H1 (cell line): Measurements from ENCODE around the gene NDUFB2. TPM values are rescaled to one million over a fixed set of nuclear protein-coding genes. Genes with fewer than 3 reads are reported as not detected.

Source experiments
- ATF3 ChIP-seq: IDR thresholded peaks from 2 replicates; pipeline ENCODE4 v1.6.1; 2011; ENCODE audit warnings: low read depth, mild to moderate bottlenecking, low read length; ENCODE audit not compliant: insufficient read depth
- BRCA1 ChIP-seq: IDR thresholded peaks from 2 replicates; pipeline ENCODE4 v1.6.1; 2012; ENCODE audit warnings: low read depth, low read length, improper control_type of control experiment
- CTCF ChIP-seq, 3 experiments: IDR thresholded peaks; 1 replicate in 2 of 3; 2 replicates in 1 of 3; pipeline versions ENCODE4 v1.5.1 to v1.6.1; 2011; ENCODE audit warnings: low read length in 3 of 3, mild to moderate bottlenecking in 3 of 3, inconsistent platforms in 2 of 3, low read depth in 1 of 3, moderate library complexity in 1 of 3; ENCODE audit not compliant: insufficient read depth in 1 of 3; ENCODE audit errors: control extremely low read depth in 1 of 3
- MAFK ChIP-seq: IDR thresholded peaks from 2 replicates; pipeline ENCODE4 v1.6.1; 2012; ENCODE audit warnings: low read depth, mild to moderate bottlenecking, improper control_type of control experiment, low read length
- MAX ChIP-seq: IDR thresholded peaks from 2 replicates; pipeline ENCODE4 v1.6.1; 2012; ENCODE audit warnings: inconsistent platforms
- PHF8 ChIP-seq: fragments of 200-600 bp; sonication (generic); conservative IDR thresholded peaks from 2 replicates; pipeline ENCODE4 v1.7.1; 2012; ENCODE audit warnings: low read depth, mild to moderate bottlenecking, inconsistent platforms, low read length, moderate library complexity
- RXRA ChIP-seq: IDR thresholded peaks from 2 replicates; pipeline ENCODE4 v1.6.1; 2011; ENCODE audit warnings: low read depth, mild to moderate bottlenecking, low read length, moderate library complexity; ENCODE audit not compliant: insufficient read depth
- polyA plus RNA-seq, 7 experiments: library from polyadenylated mRNA; depleted of rRNA in 3 of 7; stranded (reverse) in 5 of 7; unstranded in 2 of 7; fragments of >200 nt in 5 of 7; fragments of 200-250 nt in 2 of 7; gene quantifications; 1 replicate in 5 of 7; 2 replicates in 1 of 7; 4 replicates in 1 of 7; pipeline versions ENCODE4 v1.2.1 to v1.2.3, GENCODE V29; 2011 to 2013; ENCODE audit warnings: missing spikeins in 2 of 7, mixed read lengths in 2 of 7
- total RNA-seq: library from RNA; stranded (reverse); fragmentation: NEBNext Ultra II Directional; extraction: Animal tissue kit (Norgen Biotek cat#: 25700); gene quantifications from 2 replicates; pipeline ENCODE4 v1.2.1, GENCODE V29; 2021
- TF ChIP-seq, protein P1 (sequence below): fragments of 300-600 bp; sonication (generic); IDR thresholded peaks from 2 replicates; pipeline ENCODE4 v1.7.1; 2012; ENCODE audit warnings: low read length, moderate library complexity, mild to moderate bottlenecking, inconsistent platforms; ENCODE audit not compliant: insufficient replicate concordance

Gene NDUFB2
- total and polyA plus RNA-seq, 2 of the 8 experiments (the other 6 are each of a cell fraction or from before 2014, with no cell fraction given) = 168 to 881 TPM

DNA sequence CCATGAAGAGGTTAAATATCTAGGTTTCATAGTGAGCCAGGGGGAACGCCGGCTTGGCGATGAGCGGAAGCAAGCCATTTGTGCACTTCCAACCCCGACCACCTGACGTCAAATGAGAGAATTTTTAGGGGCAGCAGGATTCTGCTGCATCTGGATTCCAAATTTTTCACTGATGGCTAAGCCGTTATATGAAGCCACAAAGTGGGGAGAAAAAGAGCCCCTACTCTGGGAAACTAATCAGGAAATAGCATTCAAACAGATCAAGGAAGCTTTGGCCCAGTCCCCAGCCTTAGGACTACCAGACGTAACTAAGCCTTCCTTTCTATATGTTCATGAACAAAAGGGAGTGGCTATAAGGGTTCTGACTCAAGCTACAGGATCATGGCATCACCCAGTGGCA, 36.7 kb upstream of the NDUFB2 start (continued):
- TF ChIP-seq, protein P1, sequence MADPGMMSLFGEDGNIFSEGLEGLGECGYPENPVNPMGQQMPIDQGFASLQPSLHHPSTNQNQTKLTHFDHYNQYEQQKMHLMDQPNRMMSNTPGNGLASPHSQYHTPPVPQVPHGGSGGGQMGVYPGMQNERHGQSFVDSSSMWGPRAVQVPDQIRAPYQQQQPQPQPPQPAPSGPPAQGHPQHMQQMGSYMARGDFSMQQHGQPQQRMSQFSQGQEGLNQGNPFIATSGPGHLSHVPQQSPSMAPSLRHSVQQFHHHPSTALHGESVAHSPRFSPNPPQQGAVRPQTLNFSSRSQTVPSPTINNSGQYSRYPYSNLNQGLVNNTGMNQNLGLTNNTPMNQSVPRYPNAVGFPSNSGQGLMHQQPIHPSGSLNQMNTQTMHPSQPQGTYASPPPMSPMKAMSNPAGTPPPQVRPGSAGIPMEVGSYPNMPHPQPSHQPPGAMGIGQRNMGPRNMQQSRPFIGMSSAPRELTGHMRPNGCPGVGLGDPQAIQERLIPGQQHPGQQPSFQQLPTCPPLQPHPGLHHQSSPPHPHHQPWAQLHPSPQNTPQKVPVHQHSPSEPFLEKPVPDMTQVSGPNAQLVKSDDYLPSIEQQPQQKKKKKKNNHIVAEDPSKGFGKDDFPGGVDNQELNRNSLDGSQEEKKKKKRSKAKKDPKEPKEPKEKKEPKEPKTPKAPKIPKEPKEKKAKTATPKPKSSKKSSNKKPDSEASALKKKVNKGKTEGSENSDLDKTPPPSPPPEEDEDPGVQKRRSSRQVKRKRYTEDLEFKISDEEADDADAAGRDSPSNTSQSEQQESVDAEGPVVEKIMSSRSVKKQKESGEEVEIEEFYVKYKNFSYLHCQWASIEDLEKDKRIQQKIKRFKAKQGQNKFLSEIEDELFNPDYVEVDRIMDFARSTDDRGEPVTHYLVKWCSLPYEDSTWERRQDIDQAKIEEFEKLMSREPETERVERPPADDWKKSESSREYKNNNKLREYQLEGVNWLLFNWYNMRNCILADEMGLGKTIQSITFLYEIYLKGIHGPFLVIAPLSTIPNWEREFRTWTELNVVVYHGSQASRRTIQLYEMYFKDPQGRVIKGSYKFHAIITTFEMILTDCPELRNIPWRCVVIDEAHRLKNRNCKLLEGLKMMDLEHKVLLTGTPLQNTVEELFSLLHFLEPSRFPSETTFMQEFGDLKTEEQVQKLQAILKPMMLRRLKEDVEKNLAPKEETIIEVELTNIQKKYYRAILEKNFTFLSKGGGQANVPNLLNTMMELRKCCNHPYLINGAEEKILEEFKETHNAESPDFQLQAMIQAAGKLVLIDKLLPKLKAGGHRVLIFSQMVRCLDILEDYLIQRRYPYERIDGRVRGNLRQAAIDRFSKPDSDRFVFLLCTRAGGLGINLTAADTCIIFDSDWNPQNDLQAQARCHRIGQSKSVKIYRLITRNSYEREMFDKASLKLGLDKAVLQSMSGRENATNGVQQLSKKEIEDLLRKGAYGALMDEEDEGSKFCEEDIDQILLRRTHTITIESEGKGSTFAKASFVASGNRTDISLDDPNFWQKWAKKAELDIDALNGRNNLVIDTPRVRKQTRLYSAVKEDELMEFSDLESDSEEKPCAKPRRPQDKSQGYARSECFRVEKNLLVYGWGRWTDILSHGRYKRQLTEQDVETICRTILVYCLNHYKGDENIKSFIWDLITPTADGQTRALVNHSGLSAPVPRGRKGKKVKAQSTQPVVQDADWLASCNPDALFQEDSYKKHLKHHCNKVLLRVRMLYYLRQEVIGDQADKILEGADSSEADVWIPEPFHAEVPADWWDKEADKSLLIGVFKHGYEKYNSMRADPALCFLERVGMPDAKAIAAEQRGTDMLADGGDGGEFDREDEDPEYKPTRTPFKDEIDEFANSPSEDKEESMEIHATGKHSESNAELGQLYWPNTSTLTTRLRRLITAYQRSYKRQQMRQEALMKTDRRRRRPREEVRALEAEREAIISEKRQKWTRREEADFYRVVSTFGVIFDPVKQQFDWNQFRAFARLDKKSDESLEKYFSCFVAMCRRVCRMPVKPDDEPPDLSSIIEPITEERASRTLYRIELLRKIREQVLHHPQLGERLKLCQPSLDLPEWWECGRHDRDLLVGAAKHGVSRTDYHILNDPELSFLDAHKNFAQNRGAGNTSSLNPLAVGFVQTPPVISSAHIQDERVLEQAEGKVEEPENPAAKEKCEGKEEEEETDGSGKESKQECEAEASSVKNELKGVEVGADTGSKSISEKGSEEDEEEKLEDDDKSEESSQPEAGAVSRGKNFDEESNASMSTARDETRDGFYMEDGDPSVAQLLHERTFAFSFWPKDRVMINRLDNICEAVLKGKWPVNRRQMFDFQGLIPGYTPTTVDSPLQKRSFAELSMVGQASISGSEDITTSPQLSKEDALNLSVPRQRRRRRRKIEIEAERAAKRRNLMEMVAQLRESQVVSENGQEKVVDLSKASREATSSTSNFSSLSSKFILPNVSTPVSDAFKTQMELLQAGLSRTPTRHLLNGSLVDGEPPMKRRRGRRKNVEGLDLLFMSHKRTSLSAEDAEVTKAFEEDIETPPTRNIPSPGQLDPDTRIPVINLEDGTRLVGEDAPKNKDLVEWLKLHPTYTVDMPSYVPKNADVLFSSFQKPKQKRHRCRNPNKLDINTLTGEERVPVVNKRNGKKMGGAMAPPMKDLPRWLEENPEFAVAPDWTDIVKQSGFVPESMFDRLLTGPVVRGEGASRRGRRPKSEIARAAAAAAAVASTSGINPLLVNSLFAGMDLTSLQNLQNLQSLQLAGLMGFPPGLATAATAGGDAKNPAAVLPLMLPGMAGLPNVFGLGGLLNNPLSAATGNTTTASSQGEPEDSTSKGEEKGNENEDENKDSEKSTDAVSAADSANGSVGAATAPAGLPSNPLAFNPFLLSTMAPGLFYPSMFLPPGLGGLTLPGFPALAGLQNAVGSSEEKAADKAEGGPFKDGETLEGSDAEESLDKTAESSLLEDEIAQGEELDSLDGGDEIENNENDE = no peak
- TF ChIP-seq MAFK (no peak), MAX (no peak), BRCA1 (no peak), ATF3 (no peak), CTCF (IDR thresholded peaks at IDR 0.05; ENCODE audit: control extremely low read depth in 1 of 3, insufficient read depth in 1 of 3, low read depth in 1 of 3, low read length in 3 of 3) (no peak), RXRA (no peak), PHF8 (no peak)
